K562 (cell line): ENCODE data around the gene PRUNE1. TPM values are rescaled to one million over a fixed set of nuclear protein-coding genes. Genes with fewer than 3 reads are reported as not detected.

Experiments
- ATAC-seq: fragments of 200-7000 bp; cut with Tn5 transposase; 3 replicates; pipeline ENCODE4 v1.9.1; 2020; ENCODE audit warnings: moderate library complexity
- BruUV-seq: library from RNA; stranded (reverse); fragments of 400-500 nt; replicated peaks from 2 replicates; lab custom pipeline; 2021; lab: Mats Ljungman, UMichigan
- CTCF ChIA-PET: fragments of 300-600 bp; formaldehyde crosslinking; extraction: SDS; loops from one replicate; lab custom pipeline; 2021; ENCODE audit warnings: low intra/inter-chr PET ratio; lab: Yijun Ruan, JAX
- POLR2A ChIA-PET: fragments of 300-600, 350-650 bp; sonication (Branson Sonifier 250); formaldehyde crosslinking; extraction: SDS; loops from one replicate; lab custom pipeline; 2021; ENCODE audit warnings: antibody characterized with exemption, inconsistent platforms; lab: Yijun Ruan, JAX
- DNase-seq, 4 experiments: peaks; one replicate each; pipeline versions ENCODE4 v3.0.0 to v3.0.0-alpha.2; 2011 to 2018; ENCODE audit warnings: low spot score in 3 of 4, mixed read lengths in 3 of 4; ENCODE audit errors: extremely low read depth in 1 of 4
- FAIRE-seq: peaks from 2 replicates; lab custom pipeline; 2011; peaks lifted over from hg19 to GRCh38; lab: Jason Lieb, UNC
- H2AFZ ChIP-seq: 2 replicates; pipeline ENCODE4 v1.6.0; 2011; ENCODE audit warnings: low read depth, low read length, control low read depth, inconsistent platforms
- H3K27ac ChIP-seq: fragments of 200-600 bp; 3 replicates; pipeline ENCODE4 v1.8.0; 2011; ENCODE audit warnings: low read depth, mild to moderate bottlenecking, control low read depth, inconsistent platforms, low read length, moderate library complexity, mixed read lengths; ENCODE audit errors: extremely low read depth
- H3K27me3 ChIP-seq, 2 experiments: fragments of 300-600 bp in 1 of 2; 2 replicates in 1 of 2; 3 replicates in 1 of 2; pipeline versions ENCODE4 v1.6.0 to v1.8.0; 2011; ENCODE audit warnings: inconsistent platforms in 2 of 2, low read length in 2 of 2, mild to moderate bottlenecking in 1 of 2, mixed read lengths in 1 of 2, moderate library complexity in 1 of 2; ENCODE audit not compliant: control insufficient read depth in 2 of 2, insufficient read depth in 2 of 2
- H3K36me3 ChIP-seq: fragments of 300-600 bp; 3 replicates; pipeline ENCODE4 v1.8.0; 2011; ENCODE audit warnings: mild to moderate bottlenecking, low read length, inconsistent platforms; ENCODE audit not compliant: control insufficient read depth, insufficient read depth
- H3K4me1 ChIP-seq, 2 experiments: fragments of 200-600 bp in 1 of 2; replicated peaks in 1 of 2; 2 replicates in 1 of 2; 3 replicates in 1 of 2; pipeline versions ENCODE4 v1.5.1 to v1.8.0; 2011; ENCODE audit warnings: inconsistent platforms in 2 of 2, low read length in 2 of 2, mild to moderate bottlenecking in 1 of 2, mixed read lengths in 1 of 2, moderate library complexity in 1 of 2; ENCODE audit not compliant: control insufficient read depth in 2 of 2, insufficient read depth in 2 of 2
- H3K4me2 ChIP-seq: 2 replicates; pipeline ENCODE4 v1.6.1; 2011; ENCODE audit warnings: low read length, control low read depth, inconsistent platforms, mixed read lengths; ENCODE audit not compliant: insufficient read depth
- H3K4me3 ChIP-seq: fragments of 200-600 bp; sonication (generic), shearing (Covaris generic); 2 replicates; pipeline ENCODE4 v1.5.1; 2016; ENCODE audit warnings: control low read depth, inconsistent platforms
- H3K79me2 ChIP-seq: fragments of 200-600 bp; 3 replicates; pipeline ENCODE4 v1.8.0; 2011; ENCODE audit warnings: low read length, inconsistent platforms; ENCODE audit not compliant: control insufficient read depth, insufficient read depth
- H3K9ac ChIP-seq, 2 experiments: 2 replicates each; pipeline versions ENCODE4 v1.6.0 to v1.6.1; 2011; ENCODE audit warnings: low read depth in 2 of 2, low read length in 2 of 2, control low read depth in 1 of 2, inconsistent platforms in 1 of 2, mild to moderate bottlenecking in 1 of 2, mixed read lengths in 1 of 2; ENCODE audit not compliant: insufficient read depth in 1 of 2
- H3K9me1 ChIP-seq: one replicate; pipeline ENCODE4 v1.6.0; 2011; ENCODE audit warnings: inconsistent platforms, mild to moderate bottlenecking, low read length, moderate library complexity; ENCODE audit not compliant: control insufficient read depth, insufficient read depth
- H3K9me3 ChIP-seq: replicated peaks from 2 replicates; pipeline ENCODE4 v1.5.1; 2011; ENCODE audit warnings: low read depth, low read length, inconsistent platforms; ENCODE audit not compliant: control insufficient read depth, insufficient read depth
- H4K20me1 ChIP-seq: replicated peaks from 2 replicates; pipeline ENCODE4 v1.6.1; 2011; ENCODE audit warnings: low read length, inconsistent platforms, mixed read lengths; ENCODE audit not compliant: control insufficient read depth, insufficient read depth
- FOXA3 ChIP-seq, 2 experiments: fragments of 450-650 bp in 1 of 2; sonication (generic) in 1 of 2; formaldehyde crosslinking; IDR thresholded peaks in 1 of 2; conservative IDR thresholded peaks in 1 of 2; 2 replicates each; pipeline versions ENCODE4 v1.4.0 to v1.8.0; 2020 to 2022; ENCODE audit warnings: mild to moderate bottlenecking in 2 of 2, missing genetic modification reagents in 1 of 2
- POLR2AphosphoS5 ChIP-seq: IDR thresholded peaks from 2 replicates; pipeline ENCODE4 v1.6.1; 2011; ENCODE audit warnings: mild to moderate bottlenecking, low read depth, low read length, moderate library complexity; ENCODE audit not compliant: control insufficient read depth, insufficient read depth
- RBFOX2 ChIP-seq: fragments of 200-400 bp; formaldehyde crosslinking; IDR thresholded peaks from 2 replicates; pipeline ENCODE4 v1.6.1; 2017; ENCODE audit warnings: low read depth, mild to moderate bottlenecking, low read length, moderate library complexity
- SAP30 ChIP-seq: fragments of 200-600 bp; sonication (generic); IDR thresholded peaks from 2 replicates; pipeline ENCODE4 v1.6.1; 2012; ENCODE audit warnings: borderline replicate concordance, low read depth, mild to moderate bottlenecking, moderate library complexity, low read length, control low read depth, inconsistent platforms; ENCODE audit not compliant: insufficient read depth, poor library complexity, severe bottlenecking
- TEAD4 ChIP-seq, 2 experiments: sonication (generic) in 1 of 2; formaldehyde crosslinking in 1 of 2; IDR thresholded peaks; 2 replicates each; pipeline versions ENCODE4 v1.6.1 to v1.8.0; 2012 to 2022; ENCODE audit warnings: borderline replicate concordance in 1 of 2, inconsistent platforms in 1 of 2, low read length in 1 of 2, mild to moderate bottlenecking in 1 of 2, missing genetic modification reagents in 1 of 2
- THRAP3 ChIP-seq: fragments of 450-650 bp; IDR thresholded peaks from 2 replicates; pipeline ENCODE4 v1.6.1; 2016; ENCODE audit warnings: mild to moderate bottlenecking, inconsistent platforms, borderline replicate concordance
- TOE1 ChIP-seq, 2 experiments: fragments of 450-650 bp in 1 of 2; sonication (generic) in 1 of 2; formaldehyde crosslinking in 1 of 2; IDR thresholded peaks; 2 replicates each; pipeline versions ENCODE4 v1.7.1 to v1.8.0; 2016 to 2022; ENCODE audit warnings: borderline replicate concordance in 2 of 2, mild to moderate bottlenecking in 2 of 2, antibody characterized with exemption in 1 of 2, inconsistent platforms in 1 of 2, low read depth in 1 of 2, missing genetic modification reagents in 1 of 2, moderate library complexity in 1 of 2
- ZBTB8A ChIP-seq: fragments of 450-650 bp; IDR thresholded peaks from 2 replicates; pipeline ENCODE4 v1.6.1; 2018; ENCODE audit warnings: mild to moderate bottlenecking, moderate library complexity; ENCODE audit not compliant: partially characterized antibody
- ZFX ChIP-seq: sonication (generic); formaldehyde crosslinking; IDR thresholded peaks from 2 replicates; pipeline ENCODE4 v1.8.0; 2022; ENCODE audit warnings: mild to moderate bottlenecking, missing genetic modification reagents, moderate library complexity
- WGBS: fragments of 100-300 bp; shearing (Covaris generic); methylation state at CpG from one replicate; pipeline ENCODE4 v1.1.6; 2016; ENCODE audit warnings: low coverage, mixed read lengths; ENCODE audit not compliant: insufficient coverage; ENCODE audit errors: missing lambda C conversion rate; 5-methylcytosine and 5-hydroxymethylcytosine counted together
- in situ Hi-C: fragments of 300-500 bp; cut with MboI; formaldehyde crosslinking; loops from 4 replicates; pipeline ENCODE4 v1.15.0; 2018; ENCODE audit warnings: inconsistent platforms, mixed read lengths
- intact Hi-C: fragments of 100-400 bp; cut with micrococcal nuclease; formaldehyde crosslinking; loops from 2 replicates; pipeline ENCODE4 v1.14.2; 2022
- polyA plus RNA-seq, 8 experiments: library from polyadenylated mRNA; depleted of rRNA in 4 of 8; stranded (reverse) in 5 of 8; unstranded in 3 of 8; fragments of >200 nt; fragmentation: Nextera tagmentation in 2 of 8; fragmentation: Illumina TruSeq in 1 of 8; extraction: Ambion mirVana in 2 of 8; extraction: Trizol in 1 of 8; gene quantifications; 2 replicates each; pipeline versions ENCODE4 v1.2.1 to v1.2.3, GENCODE V29; 2011 to 2014; ENCODE audit warnings: inconsistent platforms in 1 of 8, missing spikeins in 1 of 8
- total RNA-seq, 7 experiments: library from RNA; depleted of rRNA in 6 of 7; stranded (reverse); fragments of >200 nt in 6 of 7; fragmentation: Illumina TruSeq in 2 of 7; extraction: Trizol in 2 of 7; gene quantifications; 2 replicates each; pipeline versions ENCODE4 v1.2.1 to v1.2.3, GENCODE V29; 2011 to 2021; ENCODE audit warnings: low replicate concordance in 1 of 7
- TF ChIP-seq, protein P1 (sequence below), 2 experiments: IDR thresholded peaks in 1 of 2; conservative IDR thresholded peaks in 1 of 2; 2 replicates each; pipeline ENCODE4 v1.6.1; 2016; ENCODE audit warnings: low read depth in 2 of 2, mild to moderate bottlenecking in 1 of 2, missing compliant biosample characterization in 1 of 2, missing genetic modification characterization in 1 of 2, moderate library complexity in 1 of 2
- TF ChIP-seq, protein P2 (sequence below), 2 experiments: IDR thresholded peaks; 2 replicates each; pipeline ENCODE4 v1.6.1; 2012; ENCODE audit warnings: improper control_type of control experiment in 2 of 2, low read depth in 2 of 2, low read length in 2 of 2, borderline replicate concordance in 1 of 2

PRUNE1 gene
- total and polyA plus RNA-seq, 9 of the 15 experiments (the other 6 are each of a cell fraction or from before 2014, with no cell fraction given): 16.7 to 48.3 (median 26.2) TPM

DNA sequence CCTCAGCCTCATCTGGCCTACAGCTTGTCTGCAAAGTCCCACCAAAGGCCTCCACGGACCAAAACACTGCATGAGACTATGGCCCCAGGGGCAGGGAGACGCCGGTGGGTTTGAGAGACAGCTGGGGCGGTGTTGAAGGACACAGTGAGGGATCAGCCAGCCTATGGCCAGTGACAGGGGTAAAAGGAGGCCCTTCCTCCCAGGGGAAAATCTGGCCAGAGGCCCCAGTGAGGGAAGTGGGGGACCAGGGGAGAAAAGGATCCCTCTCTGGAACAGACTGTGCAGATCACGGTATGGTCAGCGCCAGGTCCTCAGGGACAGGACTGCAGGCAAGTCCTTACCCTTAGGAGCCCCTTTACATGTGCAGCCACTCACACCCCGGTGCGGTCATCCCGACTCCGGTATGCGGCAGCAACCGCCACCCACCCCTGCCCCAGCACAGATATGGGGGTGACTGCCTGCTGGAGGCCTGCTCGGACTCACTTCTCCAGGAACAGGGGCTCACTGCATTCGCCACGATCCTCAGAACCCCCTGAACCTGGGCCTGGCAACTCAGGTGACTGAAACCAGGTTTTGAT is 34.9 kb upstream of the PRUNE1 start:
- Histone ChIP-seq H3K9me3 (no peaks in the 10 kb centered on the region), H3K36me3 (peaks cover 42% of the 10 kb centered on the region; the same call in 2 of the 3 replicates), H3K4me2 (peak overlapping the region; percentile 92), H3K9ac (peak overlapping the region; percentile 88 to 93), H3K4me3 (peak overlapping the region; percentile 63), H3K79me2 (peaks cover 83% of the 10 kb centered on the region), H3K27ac (peak overlapping the region; percentile 95), H2AFZ (no peak overlapping the region), H3K27me3 (no peaks in the 10 kb centered on the region), H4K20me1 (peaks cover 34% of the 10 kb centered on the region), H3K4me1 (peaks cover 46 to 62% of the 10 kb centered on the region in 2 experiments), H3K9me1 (peaks cover 5% of the 10 kb centered on the region)
- ChIA-PET POLR2A (interaction anchor here (0.6 to 4.3 kb wide), 12 partner anchors 9 to 428 kb away, joined by 3 to 58 read pairs (median 4); partner anchors contain the start of gene MCL1), CTCF (no interaction called here)
- WGBS: under 1% methylated on average over 15 of the region's 15 CpGs
- ATAC-seq: peak; percentile 13
- no TSS peak for BruUV-seq
- in situ Hi-C loops (no loop called here), intact Hi-C loops (loop anchor here (10.0 kb wide), 1 partner anchor 359 kb away; no protein-coding TSS in a partner anchor)
- peak; percentile 32 for FAIRE-seq
- peak in 2 of 4 experiments; percentile 37 to 59 for DNase-seq
- TF ChIP-seq THRAP3: no peak
- no peak for TF ChIP-seq TOE1 (IDR thresholded peaks at IDR 0.05; ENCODE audit: borderline replicate concordance)
- TF ChIP-seq TOE1 (CRISPR knock-in tag; IDR thresholded peaks at IDR 0.05; ENCODE audit: borderline replicate concordance, low read depth): 0 out of 2 replicates have a peak, but pooled peaks have one; percentile 16
- TF ChIP-seq, protein P1, sequence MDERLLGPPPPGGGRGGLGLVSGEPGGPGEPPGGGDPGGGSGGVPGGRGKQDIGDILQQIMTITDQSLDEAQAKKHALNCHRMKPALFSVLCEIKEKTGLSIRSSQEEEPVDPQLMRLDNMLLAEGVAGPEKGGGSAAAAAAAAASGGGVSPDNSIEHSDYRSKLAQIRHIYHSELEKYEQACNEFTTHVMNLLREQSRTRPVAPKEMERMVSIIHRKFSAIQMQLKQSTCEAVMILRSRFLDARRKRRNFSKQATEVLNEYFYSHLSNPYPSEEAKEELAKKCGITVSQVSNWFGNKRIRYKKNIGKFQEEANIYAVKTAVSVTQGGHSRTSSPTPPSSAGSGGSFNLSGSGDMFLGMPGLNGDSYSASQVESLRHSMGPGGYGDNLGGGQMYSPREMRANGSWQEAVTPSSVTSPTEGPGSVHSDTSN (CRISPR knock-in tag; IDR thresholded peaks at IDR 0.05; ENCODE audit: low read depth): no peak
- TF ChIP-seq, protein P1 (tag; conservative IDR thresholded peaks at IDR 0.05; ENCODE audit: low read depth): no peak
- no peak for TF ChIP-seq POLR2AphosphoS5
- TF ChIP-seq TEAD4 (IDR thresholded peaks at IDR 0.05; ENCODE audit: low read length): peak; percentile 27; the same call in 1 of the 2 replicates
- TF ChIP-seq TEAD4 (CRISPR knock-in tag; IDR thresholded peaks at IDR 0.05; ENCODE audit: borderline replicate concordance): no peak
- TF ChIP-seq SAP30: peak; percentile 14
- TF ChIP-seq ZFX: peak; percentile 53
- peak; percentile 67 for TF ChIP-seq RBFOX2
- TF ChIP-seq ZBTB8A: no peak
- TF ChIP-seq FOXA3 (CRISPR knock-in tag; conservative IDR thresholded peaks at IDR 0.05 in 1 of 2, IDR thresholded peaks at IDR 0.05 in 1 of 2): no peak
- TF ChIP-seq, protein P2, sequence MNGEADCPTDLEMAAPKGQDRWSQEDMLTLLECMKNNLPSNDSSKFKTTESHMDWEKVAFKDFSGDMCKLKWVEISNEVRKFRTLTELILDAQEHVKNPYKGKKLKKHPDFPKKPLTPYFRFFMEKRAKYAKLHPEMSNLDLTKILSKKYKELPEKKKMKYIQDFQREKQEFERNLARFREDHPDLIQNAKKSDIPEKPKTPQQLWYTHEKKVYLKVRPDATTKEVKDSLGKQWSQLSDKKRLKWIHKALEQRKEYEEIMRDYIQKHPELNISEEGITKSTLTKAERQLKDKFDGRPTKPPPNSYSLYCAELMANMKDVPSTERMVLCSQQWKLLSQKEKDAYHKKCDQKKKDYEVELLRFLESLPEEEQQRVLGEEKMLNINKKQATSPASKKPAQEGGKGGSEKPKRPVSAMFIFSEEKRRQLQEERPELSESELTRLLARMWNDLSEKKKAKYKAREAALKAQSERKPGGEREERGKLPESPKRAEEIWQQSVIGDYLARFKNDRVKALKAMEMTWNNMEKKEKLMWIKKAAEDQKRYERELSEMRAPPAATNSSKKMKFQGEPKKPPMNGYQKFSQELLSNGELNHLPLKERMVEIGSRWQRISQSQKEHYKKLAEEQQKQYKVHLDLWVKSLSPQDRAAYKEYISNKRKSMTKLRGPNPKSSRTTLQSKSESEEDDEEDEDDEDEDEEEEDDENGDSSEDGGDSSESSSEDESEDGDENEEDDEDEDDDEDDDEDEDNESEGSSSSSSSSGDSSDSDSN (IDR thresholded peaks at IDR 0.05; ENCODE audit: borderline replicate concordance in 1 of 2, low read depth in 2 of 2, low read length in 2 of 2): peak in 1 of 2 experiments; percentile 4; a peak in 1 of 4 replicates
